Measurements from ENCODE around the gene LMBR1. TPM values are rescaled to one million over a fixed set of nuclear protein-coding genes. Genes with fewer than 3 reads are reported as not detected.

Gene LMBR1
- polyA plus RNA-seq, 1 experiment, result 20.8 TPM

DNA sequence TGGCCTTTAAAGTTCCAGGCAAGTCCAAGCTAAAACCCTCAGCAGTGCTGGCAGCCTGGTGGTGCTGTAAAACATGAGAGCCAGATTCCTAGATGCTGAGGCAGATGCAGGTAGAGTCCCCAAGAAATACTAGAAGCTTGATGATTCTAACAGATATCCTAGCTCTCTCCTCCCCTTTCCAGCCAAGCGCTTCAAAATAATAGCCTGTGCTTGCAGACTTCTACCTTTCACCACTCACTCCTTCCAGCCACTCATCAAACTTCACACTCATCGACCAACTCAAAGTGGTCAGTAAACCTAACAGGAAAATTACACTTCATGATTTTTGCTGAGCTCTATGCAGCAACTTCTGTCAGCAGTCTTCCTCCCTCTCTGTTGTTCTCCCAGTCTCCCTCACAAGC, 50.2 kb downstream of the LMBR1 start:
- no peak for TF ChIP-seq CTCF (IDR thresholded peaks at IDR 0.05; ENCODE audit: low read depth, low read length)
- POLR2A ChIA-PET, result no interaction called here

GRCh38 chr7:156842317-156842716, 50.7 kb downstream of the LMBR1 start:
- DNase-seq (ENCODE audit: low read depth, low spot score), result no peak
- H3K27me3 ChIP-seq (ENCODE audit: control insufficient read depth, insufficient read depth, low read length), result no peaks in the 10 kb centered on the region
- H3K9me3 ChIP-seq (ENCODE audit: control insufficient read depth, insufficient read depth, low read length), result no peaks in the 10 kb centered on the region
- TF ChIP-seq CTCF (IDR thresholded peaks at IDR 0.05; ENCODE audit: low read depth, low read length), result no peak
- H3K27ac ChIP-seq (ENCODE audit: low read depth, low read length), result no peak overlapping the region
- POLR2A ChIA-PET, result no interaction called here
- CTCF ChIA-PET, result interaction anchor here (0.7 to 1.4 kb wide), 2 partner anchors 10 to 106 kb away, joined by 3 read pairs; no protein-coding TSS in a partner anchor
- no peak overlapping the region for H3K4me3 ChIP-seq (ENCODE audit: low read depth, low read length)

More for the DNA sequence above, 50.2 kb downstream of the LMBR1 start:
- CTCF ChIA-PET, result interaction anchor here (1.2 to 1.4 kb wide), 2 partner anchors 11 to 904 kb away, joined by 3 read pairs; no protein-coding TSS in a partner anchor
- no peak overlapping the region for H3K4me3 ChIP-seq (ENCODE audit: low read depth, low read length)
- H3K9me3 ChIP-seq (ENCODE audit: control insufficient read depth, insufficient read depth, low read length), result no peaks in the 10 kb centered on the region
- no peak for DNase-seq (ENCODE audit: low read depth, low spot score)
- H3K27me3 ChIP-seq (ENCODE audit: control insufficient read depth, insufficient read depth, low read length), result no peaks in the 10 kb centered on the region
- no peak overlapping the region for H3K27ac ChIP-seq (ENCODE audit: low read depth, low read length)

DNA sequence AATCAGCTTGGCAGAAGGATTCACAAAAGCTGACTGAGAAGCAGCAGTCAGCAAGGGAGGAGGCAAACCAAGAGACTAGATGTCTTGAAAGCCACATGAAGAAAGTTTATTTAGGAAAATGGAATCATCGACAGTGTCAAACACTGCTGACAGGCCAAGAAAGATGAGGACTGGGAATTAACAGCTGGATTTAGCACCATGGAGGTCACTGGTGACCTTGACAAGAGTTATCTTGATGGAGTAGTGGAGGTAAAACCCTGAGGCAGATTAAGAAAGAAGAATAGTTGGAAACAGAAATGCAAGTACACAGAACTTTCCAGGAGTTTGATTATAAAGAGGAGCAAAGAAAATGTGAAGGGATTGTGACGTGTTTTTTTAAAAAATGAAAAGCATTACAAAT, 51.5 kb downstream of the LMBR1 start:
- ChIA-PET CTCF (interaction anchor here (0.7 kb wide), 1 partner anchor 107 kb away, joined by 3 read pairs; no protein-coding TSS in a partner anchor), POLR2A (no interaction called here)
- Histone ChIP-seq H3K27ac (ENCODE audit: low read depth, low read length) (no peak overlapping the region), H3K4me3 (ENCODE audit: low read depth, low read length) (no peak overlapping the region), H3K27me3 (ENCODE audit: control insufficient read depth, insufficient read depth, low read length) (no peaks in the 10 kb centered on the region), H3K9me3 (ENCODE audit: control insufficient read depth, insufficient read depth, low read length) (no peaks in the 10 kb centered on the region)
- no peak for TF ChIP-seq CTCF (IDR thresholded peaks at IDR 0.05; ENCODE audit: low read depth, low read length)
- DNase-seq (ENCODE audit: low read depth, low spot score), result no peak

DNA sequence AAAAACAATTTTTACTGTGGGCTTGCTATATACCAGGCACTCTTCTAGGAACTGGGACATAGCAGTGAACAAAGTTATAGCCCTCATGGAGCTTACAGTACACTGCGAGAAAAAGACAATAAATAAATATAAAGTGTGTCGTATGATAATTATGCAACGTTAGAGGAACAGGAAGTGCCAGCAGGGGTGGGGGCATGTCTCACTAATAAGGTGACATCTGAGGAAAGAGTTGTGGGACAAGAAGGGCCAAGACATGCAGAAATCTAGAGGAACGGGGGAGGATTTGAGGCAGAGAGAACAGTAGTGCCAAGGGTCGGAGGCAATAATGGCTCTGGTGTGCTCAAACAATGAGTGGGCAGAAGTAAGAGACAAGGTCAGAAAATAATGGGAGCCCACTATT, 52.8 kb downstream of the LMBR1 start:
- Histone ChIP-seq H3K27me3 (ENCODE audit: control insufficient read depth, insufficient read depth, low read length) (no peaks in the 10 kb centered on the region), H3K4me3 (ENCODE audit: low read depth, low read length) (no peak overlapping the region), H3K27ac (ENCODE audit: low read depth, low read length) (no peak overlapping the region), H3K9me3 (ENCODE audit: control insufficient read depth, insufficient read depth, low read length) (no peaks in the 10 kb centered on the region)
- ChIA-PET POLR2A (no interaction called here), CTCF (no interaction called here)
- DNase-seq (ENCODE audit: low read depth, low spot score), result no peak
- TF ChIP-seq CTCF (IDR thresholded peaks at IDR 0.05; ENCODE audit: low read depth, low read length), result no peak

- no peak overlapping the region for H3K27ac ChIP-seq (ENCODE audit: low read depth, low read length)
- no peaks in the 10 kb centered on the region for H3K9me3 ChIP-seq (ENCODE audit: control insufficient read depth, insufficient read depth, low read length)
- no peak for TF ChIP-seq CTCF (IDR thresholded peaks at IDR 0.05; ENCODE audit: low read depth, low read length)
- DNase-seq (ENCODE audit: low read depth, low spot score), result no peak
- ChIA-PET POLR2A (no interaction called here), CTCF (no interaction called here)
- H3K27me3 ChIP-seq (ENCODE audit: control insufficient read depth, insufficient read depth, low read length), result no peaks in the 10 kb centered on the region
- no peak overlapping the region for H3K4me3 ChIP-seq (ENCODE audit: low read depth, low read length)
Observed at GRCh38 chr7:156836443-156836842, 56.5 kb downstream of the LMBR1 start.

All from AG04450 (cell line).